Iris pigment epithelial cell (primary cell): ENCODE data around the gene MATN1.
"Not testable (repeated sequence)": the region's sequence is repeated elsewhere in the genome, so short reads cannot be mapped to it uniquely, and the experiment has no call there.

ENCODE experiments used
- DNase-seq: peaks from one replicate; pipeline ENCODE4 v3.0.0-alpha.2; 2011; ENCODE audit warnings: low read depth

Gene MATN1, protein sequence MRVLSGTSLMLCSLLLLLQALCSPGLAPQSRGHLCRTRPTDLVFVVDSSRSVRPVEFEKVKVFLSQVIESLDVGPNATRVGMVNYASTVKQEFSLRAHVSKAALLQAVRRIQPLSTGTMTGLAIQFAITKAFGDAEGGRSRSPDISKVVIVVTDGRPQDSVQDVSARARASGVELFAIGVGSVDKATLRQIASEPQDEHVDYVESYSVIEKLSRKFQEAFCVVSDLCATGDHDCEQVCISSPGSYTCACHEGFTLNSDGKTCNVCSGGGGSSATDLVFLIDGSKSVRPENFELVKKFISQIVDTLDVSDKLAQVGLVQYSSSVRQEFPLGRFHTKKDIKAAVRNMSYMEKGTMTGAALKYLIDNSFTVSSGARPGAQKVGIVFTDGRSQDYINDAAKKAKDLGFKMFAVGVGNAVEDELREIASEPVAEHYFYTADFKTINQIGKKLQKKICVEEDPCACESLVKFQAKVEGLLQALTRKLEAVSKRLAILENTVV

DNA sequence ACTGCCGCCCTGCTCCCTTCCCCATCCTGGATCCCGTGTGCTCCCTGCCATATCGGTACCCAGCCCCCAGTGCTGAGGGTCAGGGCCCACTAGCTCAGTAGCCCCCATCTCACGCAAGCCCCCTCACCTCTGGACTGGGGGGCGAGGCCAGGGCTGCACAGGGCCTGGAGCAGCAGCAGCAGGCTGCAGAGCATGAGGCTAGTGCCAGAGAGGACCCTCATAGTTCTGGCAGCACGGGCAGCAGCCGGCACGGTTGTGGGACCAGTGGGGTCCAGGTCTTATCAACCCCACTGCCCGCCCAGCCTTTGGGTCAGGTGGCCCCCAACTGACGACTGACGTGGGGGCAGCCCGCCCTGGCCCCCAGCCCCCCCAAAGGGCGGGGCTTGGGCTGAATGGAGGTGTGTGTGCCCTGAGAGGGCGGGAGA lies at the start of gene MATN1:
TSS of gene MATN1 (minus strand) at position 255 of the 425 bp plus-strand sequence. CDS start at position 221, 34 bp downstream.
- no peak for DNase-seq

DNA sequence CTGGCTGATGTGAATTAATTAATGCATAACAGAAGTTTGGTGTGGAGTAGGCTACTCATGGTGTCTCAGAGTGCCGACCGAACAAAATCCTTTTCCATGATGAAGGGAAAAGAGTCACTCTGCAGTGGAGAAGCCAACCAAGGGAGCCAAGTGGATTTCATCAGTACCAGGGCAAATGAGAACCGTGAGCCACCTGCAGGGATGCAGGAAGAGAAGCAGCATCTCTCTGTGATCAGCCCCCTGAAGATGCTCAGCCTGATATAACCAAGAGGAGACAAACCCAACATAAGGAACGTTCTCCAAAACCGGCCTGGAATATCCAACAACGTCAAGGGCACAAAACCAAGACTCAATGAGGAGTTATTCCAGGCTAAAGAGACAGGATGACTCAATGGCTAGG lies 47.6 kb upstream of the MATN1 start:
- no peak for DNase-seq

DNA sequence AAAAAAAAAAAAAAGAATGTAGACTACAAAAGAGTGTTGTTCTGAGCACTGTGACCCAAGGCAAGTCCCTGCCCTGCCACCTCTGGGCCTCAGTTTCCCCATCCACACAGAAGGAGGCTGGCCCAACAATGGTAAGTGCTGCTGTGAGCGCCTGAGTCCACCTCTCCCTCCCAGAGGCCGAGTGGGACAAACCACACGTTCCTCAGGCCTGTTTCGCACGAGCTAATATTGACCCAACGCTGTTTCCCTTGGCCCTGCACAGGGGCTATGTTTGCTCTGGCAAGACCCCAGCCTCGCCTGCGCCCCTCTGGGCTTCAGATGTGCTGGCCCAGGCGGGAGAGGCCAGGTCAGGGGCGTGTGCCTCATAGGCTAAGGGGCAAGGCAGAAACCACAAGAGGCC lies 46.8 kb upstream of the MATN1 start:
- no peak for DNase-seq

DNA sequence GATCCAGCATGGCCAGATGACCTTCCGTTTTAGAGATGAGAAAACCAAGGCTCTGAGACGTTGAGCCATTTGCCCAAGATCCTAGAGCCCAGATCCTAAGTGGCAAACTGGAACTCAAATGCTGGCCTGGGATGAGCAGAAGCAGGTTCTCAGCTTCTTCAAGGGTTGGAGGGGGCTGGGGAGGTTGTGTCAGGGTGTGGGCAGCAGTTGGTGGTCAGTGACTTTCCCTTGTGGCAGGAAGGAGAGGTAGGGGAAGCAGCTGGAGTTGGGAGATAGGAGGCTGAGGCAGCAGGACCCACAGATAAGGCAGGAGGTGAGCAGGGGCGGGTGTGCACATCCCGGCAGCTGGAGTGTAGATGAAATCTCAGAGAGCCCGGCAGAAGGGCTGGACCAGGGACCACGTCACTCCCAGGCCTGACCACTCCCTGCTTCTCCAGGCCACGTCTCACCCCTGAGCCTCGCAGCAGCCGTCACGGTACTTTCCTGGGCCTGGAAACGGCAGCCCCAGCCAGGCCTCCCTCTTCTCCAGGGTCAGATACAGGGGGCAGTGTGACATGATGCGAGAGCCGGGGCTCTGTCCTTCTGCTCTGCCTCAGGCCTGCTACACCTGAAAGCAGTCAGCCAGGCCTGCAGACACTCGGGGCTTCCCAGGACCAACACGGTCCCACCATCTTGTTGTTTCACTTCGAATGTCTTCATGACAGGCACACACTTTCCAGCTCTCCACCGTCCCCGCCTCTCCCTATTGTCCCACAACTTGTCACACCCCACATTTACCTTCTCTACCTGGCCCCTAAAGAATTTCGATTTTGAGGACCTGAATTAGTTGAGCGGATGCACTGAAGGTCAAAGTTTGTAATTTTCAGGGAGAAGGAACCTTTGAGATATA lies 45.7 kb upstream of the MATN1 start:
- no peak for DNase-seq

DNA sequence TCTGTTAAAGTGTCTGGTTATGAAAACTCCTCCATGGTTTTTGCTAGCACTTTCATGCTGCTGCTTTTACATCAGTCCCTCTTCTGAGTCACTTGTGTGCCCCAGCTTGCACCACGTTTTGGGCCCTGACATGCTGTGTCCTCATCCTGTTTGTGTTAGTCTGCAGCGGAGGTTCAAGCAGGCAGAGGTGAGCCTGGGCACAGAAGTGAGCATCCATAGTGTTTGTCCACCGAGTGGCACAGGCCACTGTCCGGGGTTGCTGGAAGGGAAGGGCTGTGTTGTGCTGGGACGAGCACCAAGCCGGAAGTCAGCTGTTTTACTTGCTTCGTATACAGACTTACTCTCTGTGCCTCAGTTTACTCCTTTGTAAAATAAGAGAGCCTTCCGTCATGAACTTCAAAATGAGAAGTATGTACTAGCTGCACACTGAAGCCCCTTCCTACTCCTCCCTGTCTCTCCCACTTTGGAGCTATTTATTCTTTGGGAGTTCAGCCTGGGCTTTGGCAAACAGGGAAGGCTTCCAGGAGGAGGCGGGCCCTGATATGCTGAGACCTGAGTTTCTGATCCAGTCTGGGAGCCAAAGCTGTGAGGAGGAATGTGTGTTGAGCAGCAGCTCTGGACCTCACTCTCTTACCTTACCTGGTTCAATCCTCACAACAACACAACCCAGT lies 44.9 kb upstream of the MATN1 start:
- DNase-seq: no peak

DNA sequence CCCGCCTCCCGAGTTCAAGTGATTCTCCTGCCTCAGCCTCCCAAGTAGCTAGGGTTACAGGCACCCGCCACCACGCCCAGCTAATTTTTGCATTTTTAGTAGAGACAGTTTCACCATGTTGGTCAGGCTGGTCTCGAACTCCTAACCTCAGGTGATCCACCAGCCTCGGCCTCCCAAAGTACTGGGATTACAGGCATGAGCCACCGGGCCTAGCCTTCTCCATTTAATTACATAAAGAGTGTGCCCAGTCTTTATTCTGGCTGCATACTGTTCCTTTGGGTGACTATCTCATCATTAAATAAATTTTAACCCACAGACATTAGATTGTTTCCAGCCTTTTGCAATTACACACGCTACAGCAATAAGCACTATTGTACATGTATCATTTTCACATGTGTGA lies 43.6 kb upstream of the MATN1 start:
- DNase-seq: not testable (repeated sequence)

DNA sequence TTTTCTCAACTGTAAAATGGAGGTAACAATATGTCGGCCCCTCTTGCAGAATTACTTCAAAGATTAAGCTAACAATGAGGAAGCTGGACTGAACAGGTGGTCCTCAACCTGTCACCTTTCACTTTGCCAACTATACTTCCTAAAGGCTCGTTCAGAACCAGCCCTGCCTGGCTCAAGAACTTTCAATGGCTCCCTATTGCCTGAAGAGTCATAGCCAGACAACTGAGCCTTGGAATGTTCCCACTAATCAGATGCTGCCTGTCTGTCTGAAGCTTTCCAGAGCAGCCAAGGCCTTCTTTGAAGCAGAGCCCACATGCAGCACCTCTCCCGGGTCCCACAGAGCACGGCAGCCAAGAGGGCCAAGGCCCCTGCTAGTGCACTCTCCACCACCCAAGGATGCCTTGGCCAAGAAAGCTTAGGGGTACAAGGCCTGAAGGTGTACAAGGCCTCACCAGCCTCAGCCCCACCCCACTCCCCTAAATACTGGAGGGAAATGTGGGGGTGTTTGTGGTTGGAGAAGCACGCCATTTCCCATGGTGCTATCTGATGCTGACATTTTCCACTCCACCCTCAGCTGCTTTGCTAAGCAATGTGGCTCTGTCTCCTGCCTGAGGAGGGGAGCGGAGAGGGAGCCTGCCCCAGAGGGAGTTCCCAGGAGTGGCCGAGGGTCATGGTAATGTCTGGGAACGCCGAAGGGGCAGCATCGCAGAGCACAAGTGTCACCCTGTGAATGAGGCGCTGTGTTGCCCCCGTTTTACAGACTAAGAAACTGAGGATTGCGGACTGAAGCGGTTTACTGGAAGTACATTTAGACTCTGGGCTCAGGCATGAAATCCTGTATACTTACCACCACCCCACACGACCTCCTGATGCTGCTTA lies 42.4 kb upstream of the MATN1 start:
- no peak for DNase-seq

DNA sequence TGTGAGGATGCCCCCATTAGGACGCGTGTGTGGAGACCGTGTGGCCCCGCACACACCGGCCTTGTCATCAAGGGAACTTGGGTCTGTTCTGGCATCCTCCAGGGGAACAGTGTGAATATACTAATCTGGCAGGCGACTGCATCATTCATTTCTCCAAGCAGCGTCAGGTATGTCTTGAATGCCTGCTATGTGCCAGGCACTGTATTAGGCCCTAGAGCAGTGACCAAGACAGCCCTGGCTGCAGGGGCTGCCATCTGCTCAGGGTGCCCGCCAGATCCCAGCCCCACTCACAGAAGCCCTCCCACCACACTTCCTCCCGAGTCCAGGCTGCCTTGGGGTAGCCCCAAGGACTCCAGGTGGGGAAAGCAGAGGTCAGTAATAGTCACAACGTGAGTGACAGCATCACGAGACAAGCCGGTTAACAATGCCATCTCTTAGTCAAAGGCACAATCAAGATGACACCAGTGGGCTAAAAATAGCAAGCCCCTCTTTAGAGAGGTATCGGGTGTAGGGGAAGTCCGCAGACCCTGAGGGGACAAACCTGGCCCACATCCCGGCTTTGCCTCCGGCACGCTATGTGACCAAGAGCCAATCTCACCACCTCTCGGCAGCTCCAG lies 41.7 kb upstream of the MATN1 start:
- DNase-seq: no peak

DNA sequence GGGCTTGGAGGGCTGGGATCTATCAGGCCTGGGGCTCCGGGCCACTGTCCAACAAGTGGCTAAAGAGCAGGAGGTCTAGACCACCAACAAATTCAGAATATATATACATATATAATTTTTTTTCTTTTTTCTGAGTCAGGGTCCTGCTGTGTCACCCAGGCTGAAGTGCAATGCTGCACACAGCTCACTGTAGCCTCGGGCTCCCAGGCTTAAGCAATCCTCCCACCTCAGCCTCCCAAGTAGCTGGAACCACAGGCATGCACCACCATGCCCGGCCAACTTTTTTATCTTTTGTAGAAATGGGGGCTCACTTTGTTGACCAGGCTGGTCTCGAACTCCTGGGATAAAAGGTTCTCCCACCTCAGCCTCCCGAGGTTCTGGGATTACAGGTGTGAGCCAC lies 41.0 kb upstream of the MATN1 start:
- no peak for DNase-seq

DNA sequence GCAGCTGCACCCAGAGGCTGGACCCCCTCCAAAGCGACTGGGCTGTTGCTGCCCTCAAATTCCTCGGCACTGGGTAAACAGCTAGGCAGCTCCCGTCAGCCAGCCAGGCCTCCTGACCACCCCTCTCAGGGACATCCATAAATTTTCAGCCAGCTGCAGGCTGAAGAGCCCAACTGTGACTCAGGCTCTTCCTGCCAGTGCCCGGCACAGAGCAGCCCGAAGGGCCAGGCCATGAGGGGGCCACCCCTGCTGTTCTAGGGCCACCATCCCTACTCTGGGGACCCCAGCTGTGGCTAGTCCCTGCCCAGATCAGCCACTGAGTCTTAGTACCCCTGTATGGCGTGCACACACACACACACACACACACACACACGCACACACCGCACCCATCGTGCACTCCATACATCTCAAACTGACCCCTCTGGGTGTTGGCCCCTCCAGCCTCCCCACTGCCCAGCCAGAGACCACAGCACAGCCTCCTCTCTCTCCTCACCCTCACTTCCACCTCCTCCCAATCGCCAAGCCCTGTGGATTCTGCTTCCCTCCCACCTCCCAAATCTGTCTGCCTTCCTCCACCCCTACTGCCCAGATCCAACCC lies 40.4 kb upstream of the MATN1 start:
- DNase-seq: peak; percentile 26

DNA sequence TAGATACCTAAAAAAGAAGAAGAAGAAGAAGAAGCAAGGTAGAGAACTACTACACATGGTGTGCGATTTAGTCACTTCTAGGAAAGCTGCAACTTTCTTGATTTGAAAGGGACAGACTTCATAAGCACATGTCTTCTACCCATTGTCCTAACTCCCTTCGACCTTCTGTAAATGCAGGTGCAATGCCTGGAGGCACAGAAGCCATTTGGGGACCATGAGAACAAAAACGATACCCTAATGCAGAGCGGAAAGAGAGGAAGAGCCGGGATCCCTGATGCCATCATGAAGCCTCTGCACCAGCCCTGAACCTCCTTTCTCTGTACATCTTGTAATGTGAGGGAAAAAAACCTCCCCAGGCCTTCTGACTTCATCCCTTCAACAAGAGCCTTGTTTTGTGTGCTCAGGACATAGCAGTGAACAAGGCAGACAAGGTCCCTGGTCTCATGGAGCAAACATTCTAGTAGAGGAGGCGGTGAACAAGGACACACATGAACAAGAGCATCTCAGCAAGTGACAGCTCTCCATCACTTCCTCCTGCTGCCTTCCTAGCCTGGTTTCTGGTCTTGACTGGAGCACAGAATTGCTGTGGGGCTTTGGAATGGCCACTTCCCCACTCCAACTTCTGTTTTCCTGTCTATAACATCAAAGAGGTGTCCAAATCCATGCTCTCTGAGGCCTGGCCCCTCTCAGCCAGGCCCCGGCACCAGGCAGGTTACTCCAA lies 39.7 kb upstream of the MATN1 start:
- no peak for DNase-seq

DNA sequence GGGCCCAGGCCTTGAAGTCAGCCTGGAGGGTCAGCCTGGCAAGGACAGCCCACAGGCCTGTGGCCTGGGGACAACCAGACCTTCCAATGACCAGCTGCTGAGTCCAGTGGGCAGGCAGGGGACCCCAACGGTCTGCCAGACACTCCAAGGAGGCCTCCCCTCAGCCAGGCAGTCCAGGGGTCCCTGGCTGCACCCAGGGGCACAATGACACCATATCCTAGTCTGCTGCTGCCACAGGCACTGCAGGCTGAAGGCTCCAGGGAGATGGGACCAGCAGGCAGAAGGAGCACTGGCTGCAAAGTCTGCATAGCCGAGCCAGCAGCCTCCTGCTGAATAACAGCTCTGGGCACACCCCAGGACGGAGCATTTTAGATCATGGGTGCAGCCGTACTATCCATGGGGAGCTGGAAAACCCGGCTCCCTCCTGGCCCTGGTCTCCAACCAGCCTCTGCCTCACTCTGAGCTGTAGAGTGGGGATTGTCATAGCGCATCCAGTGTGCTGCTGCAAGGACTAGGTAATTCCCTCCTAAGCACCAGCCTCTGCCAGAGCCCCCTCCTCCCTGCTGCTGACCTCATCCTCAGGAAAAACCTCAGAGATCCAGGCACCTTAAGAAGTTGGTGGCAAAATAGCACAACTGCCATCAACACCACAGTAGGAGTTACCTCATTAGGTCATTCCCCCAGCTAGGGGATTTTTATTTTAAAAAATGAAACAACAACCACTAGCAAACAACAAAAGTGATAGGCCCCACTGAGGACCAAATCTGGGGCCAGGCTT lies 39.0 kb upstream of the MATN1 start:
- no peak for DNase-seq

DNA sequence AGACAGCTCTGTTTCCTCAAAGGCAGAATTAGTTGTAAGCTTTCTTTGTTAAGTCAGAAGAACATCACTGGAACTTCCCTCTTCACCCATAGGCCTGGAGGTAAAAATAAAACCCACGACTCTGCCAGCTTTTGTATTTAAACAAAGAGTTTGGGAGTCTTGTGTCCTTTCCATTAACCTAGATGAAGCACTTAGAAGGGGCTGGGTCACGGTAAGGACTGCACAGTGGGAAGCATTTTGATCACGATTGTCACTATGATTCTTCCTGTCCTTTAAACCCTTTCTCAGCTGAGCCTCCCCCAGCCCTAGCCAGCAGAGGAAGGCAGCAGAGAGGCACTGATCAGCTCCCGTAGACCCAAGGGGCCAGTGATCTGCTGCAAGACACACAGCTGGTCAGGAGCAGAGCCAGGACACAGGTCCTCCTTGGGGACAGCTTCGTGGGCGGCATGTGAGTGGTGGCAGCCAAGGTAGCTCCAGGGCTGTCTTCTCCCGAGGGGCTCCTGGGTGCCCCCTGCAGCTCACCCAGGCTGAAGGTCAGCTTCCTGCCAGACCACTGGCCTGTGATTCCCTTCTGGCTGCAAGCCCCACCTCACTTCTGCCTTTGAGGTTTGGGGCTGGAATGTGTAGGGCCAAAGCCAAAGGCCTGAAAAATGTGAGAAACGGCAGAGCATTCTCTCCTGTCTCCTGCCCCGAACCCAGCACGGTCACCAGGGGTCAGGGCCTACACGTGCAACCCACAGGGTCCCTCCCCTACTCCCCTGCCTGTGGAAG lies 38.2 kb upstream of the MATN1 start:
- no peak for DNase-seq

DNA sequence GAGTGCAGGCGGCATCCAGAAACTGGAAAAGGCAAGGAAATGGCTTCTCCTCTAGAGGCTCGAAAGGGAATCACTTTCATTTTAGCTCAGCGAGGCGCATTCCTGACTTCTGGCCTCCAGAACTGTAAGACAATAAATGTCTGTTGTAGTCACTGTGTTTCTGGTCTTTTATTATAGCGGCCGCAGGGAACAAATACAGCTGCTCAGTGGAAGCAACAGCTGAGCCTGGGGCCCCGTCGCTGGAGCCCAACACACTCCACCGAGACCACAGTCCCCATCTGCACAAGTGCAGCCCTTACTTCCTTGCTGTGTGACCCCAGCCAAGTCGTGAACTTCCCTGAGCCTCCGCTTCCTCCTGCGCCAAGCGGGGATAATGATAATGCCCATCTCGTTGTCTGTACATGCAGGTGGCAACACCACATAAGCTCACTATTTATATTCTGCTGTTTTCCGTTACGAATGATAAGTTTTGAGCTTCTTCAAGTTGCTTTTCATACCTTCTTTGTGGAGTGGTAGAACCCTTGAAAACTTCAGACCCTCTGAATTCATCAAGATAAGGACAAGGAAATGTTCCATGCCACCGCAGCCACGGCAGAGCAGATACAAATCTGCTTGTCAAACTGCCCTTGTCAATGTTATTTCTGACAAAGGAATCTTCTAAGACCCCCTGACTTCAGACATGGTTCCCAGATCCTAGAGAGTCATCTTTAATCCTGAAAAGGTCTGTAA lies 37.4 kb upstream of the MATN1 start:
- no peak for DNase-seq

DNA sequence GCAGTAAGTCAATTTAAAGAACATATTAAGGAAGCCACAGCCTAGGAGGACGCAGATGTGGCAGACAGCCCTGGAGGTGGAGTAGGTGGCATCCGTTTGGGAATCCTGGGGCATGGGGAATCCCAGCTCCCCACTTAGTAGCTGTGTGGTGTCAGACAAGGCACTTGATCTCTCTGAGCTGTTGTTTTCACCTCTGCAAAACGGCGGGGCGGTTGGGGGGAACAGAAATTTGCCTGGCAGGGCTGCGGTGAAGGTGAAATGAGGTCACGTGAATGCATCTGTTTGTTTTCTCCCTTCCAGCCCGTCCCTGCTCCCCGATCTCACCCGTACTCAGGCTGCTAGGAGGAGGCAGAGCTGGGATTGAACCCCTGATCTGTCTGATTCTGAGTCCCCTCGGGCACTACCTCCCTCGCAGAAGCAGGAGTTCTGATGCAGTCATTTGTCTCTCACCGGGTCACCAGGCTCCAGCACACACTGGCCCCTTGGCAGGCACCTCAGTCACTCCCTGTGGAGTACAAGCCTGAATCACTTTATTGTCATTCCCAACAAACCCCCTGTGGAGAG lies 36.4 kb upstream of the MATN1 start:
- DNase-seq: no peak

DNA sequence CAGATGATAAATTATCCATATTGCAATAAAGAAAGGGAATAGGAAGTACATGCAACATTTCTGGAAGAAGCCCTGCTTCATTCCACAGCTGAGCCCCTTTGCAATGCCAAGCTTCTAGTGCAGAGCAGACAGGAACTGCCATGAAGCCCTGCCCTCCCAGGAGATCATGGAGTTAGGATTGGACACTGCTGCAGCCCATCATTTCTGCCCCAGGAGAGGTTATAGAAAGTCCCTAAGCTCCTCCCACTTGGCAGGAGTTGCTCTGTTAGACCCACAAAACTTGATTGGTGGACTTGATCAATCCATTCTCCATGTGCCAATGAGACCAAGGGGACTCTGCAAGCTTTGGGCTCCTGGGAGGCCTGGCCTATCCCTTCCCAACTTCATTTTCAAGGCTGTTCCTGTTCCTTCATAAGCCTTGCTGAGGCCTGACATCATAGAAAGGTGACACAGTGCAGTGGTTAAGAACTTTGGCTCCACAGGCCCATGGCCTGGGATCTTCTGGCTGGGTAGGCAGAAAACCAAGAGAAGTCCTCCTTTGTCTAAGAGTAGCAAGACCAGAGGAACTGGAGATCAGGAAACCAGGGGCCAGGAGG lies 35.5 kb upstream of the MATN1 start:
- peak; percentile 25 for DNase-seq
